Effector memory CD4-positive, alpha-beta T cell (primary cell): ENCODE data around the gene MINDY4.

Experiments
- DNase-seq, 3 donors: peaks; one replicate each; pipeline ENCODE4 v3.0.0-alpha.2; 2020
- H3K27ac ChIP-seq: 2 replicates; pipeline ENCODE4 v1.7.0; 2013; ENCODE audit warnings: mild to moderate bottlenecking, low read length, moderate library complexity; ENCODE audit not compliant: insufficient read depth, poor library complexity, severe bottlenecking
- H3K27me3 ChIP-seq: replicated peaks from 2 replicates; pipeline ENCODE4 v1.7.0; 2013; ENCODE audit warnings: mild to moderate bottlenecking, low read length; ENCODE audit not compliant: insufficient read depth, control insufficient read depth, poor library complexity, severe bottlenecking
- H3K36me3 ChIP-seq: 2 replicates; pipeline ENCODE4 v1.7.0; 2013; ENCODE audit warnings: mild to moderate bottlenecking, low read length, moderate library complexity; ENCODE audit not compliant: control insufficient read depth, insufficient read depth
- H3K4me1 ChIP-seq: 2 replicates; pipeline ENCODE4 v1.7.0; 2013; ENCODE audit warnings: low read length, mild to moderate bottlenecking; ENCODE audit not compliant: control insufficient read depth, insufficient read depth, poor library complexity, severe bottlenecking
- H3K4me3 ChIP-seq: 2 replicates; pipeline ENCODE4 v1.7.0; 2013; ENCODE audit warnings: low read length, low read depth, mild to moderate bottlenecking; ENCODE audit not compliant: insufficient read depth, poor library complexity, severe bottlenecking
- H3K9me3 ChIP-seq: 2 replicates; pipeline ENCODE4 v1.7.0; 2013; ENCODE audit warnings: mild to moderate bottlenecking, low read length, moderate library complexity; ENCODE audit not compliant: control insufficient read depth

Gene MINDY4

GRCh38 chr7:30813466-30813865 lies 42.2 kb downstream of the MINDY4 start:
- Histone ChIP-seq H3K9me3 (no peaks in the 10 kb centered on the region), H3K36me3 (no peaks in the 10 kb centered on the region), H3K27ac (no peak overlapping the region), H3K4me3 (no peak overlapping the region), H3K4me1 (no peaks in the 10 kb centered on the region), H3K27me3 (no peaks in the 10 kb centered on the region)
- no peak for DNase-seq

- no peak for DNase-seq
- Histone ChIP-seq H3K27me3 (no peaks in the 10 kb centered on the region), H3K4me3 (no peak overlapping the region), H3K27ac (no peak overlapping the region), H3K9me3 (no peaks in the 10 kb centered on the region), H3K36me3 (no peaks in the 10 kb centered on the region), H3K4me1 (no peaks in the 10 kb centered on the region)
Measured at GRCh38 chr7:30814700-30815387, 43.6 kb downstream of the MINDY4 start.

GRCh38 chr7:30815388-30815854 lies 44.2 kb downstream of the MINDY4 start:
- H3K9me3 ChIP-seq, result no peaks in the 10 kb centered on the region
- H3K27ac ChIP-seq, result no peak overlapping the region
- no peak overlapping the region for H3K4me3 ChIP-seq
- DNase-seq, result no peak
- H3K27me3 ChIP-seq, result no peaks in the 10 kb centered on the region
- H3K4me1 ChIP-seq, result no peaks in the 10 kb centered on the region
- H3K36me3 ChIP-seq, result no peaks in the 10 kb centered on the region

GRCh38 chr7:30815951-30816644 lies 44.9 kb downstream of the MINDY4 start:
- Histone ChIP-seq H3K27ac (no peak overlapping the region), H3K4me1 (no peaks in the 10 kb centered on the region), H3K36me3 (no peaks in the 10 kb centered on the region), H3K27me3 (no peaks in the 10 kb centered on the region), H3K4me3 (no peak overlapping the region), H3K9me3 (no peaks in the 10 kb centered on the region)
- DNase-seq, result no peak

GRCh38 chr7:30816645-30817370 lies 45.6 kb downstream of the MINDY4 start:
- Histone ChIP-seq H3K27me3 (no peaks in the 10 kb centered on the region), H3K4me1 (no peaks in the 10 kb centered on the region), H3K27ac (no peak overlapping the region), H3K9me3 (no peaks in the 10 kb centered on the region), H3K4me3 (no peak overlapping the region), H3K36me3 (no peaks in the 10 kb centered on the region)
- DNase-seq, result no peak

- H3K27ac ChIP-seq, result no peak overlapping the region
- no peak overlapping the region for H3K4me3 ChIP-seq
- no peaks in the 10 kb centered on the region for H3K9me3 ChIP-seq
- no peak for DNase-seq
- no peaks in the 10 kb centered on the region for H3K27me3 ChIP-seq
- no peaks in the 10 kb centered on the region for H3K4me1 ChIP-seq
- H3K36me3 ChIP-seq, result no peaks in the 10 kb centered on the region
Measured at GRCh38 chr7:30817371-30817767, 46.2 kb downstream of the MINDY4 start.

GRCh38 chr7:30824821-30825720 lies 53.9 kb downstream of the MINDY4 start:
- no peaks in the 10 kb centered on the region for H3K27me3 ChIP-seq

GRCh38 chr7:30826181-30826580 lies 55.0 kb downstream of the MINDY4 start:
- no peak overlapping the region for H3K4me3 ChIP-seq
- H3K27me3 ChIP-seq, result no peaks in the 10 kb centered on the region
- H3K27ac ChIP-seq, result no peak overlapping the region
- no peaks in the 10 kb centered on the region for H3K9me3 ChIP-seq
- no peaks in the 10 kb centered on the region for H3K4me1 ChIP-seq
- no peak for DNase-seq
- H3K36me3 ChIP-seq, result no peaks in the 10 kb centered on the region

More at GRCh38 chr7:30824821-30825720, 53.9 kb downstream of the MINDY4 start:
- no peak for DNase-seq
- Histone ChIP-seq H3K9me3 (no peaks in the 10 kb centered on the region), H3K36me3 (no peaks in the 10 kb centered on the region), H3K4me3 (no peak overlapping the region), H3K4me1 (no peaks in the 10 kb centered on the region), H3K27ac (no peak overlapping the region)

GRCh38 chr7:30828591-30828990 lies 57.4 kb downstream of the MINDY4 start:
- Histone ChIP-seq H3K36me3 (no peaks in the 10 kb centered on the region), H3K4me3 (no peak overlapping the region), H3K27ac (no peak overlapping the region), H3K27me3 (no peaks in the 10 kb centered on the region), H3K4me1 (no peaks in the 10 kb centered on the region), H3K9me3 (no peaks in the 10 kb centered on the region)
- DNase-seq, result no peak
